Mucosa of descending colon (tissue), 3 donors: ENCODE results near the gene CACHD1. TPM values are rescaled to one million over a fixed set of nuclear protein-coding genes. Genes with fewer than 3 reads are reported as not detected.

ENCODE experiments used
- ATAC-seq: fragments of 200-7000 bp; cut with Tn5 transposase; one replicate; pipeline ENCODE4 v1.9.1; 2020; ENCODE audit warnings: mild to moderate bottlenecking, moderate library complexity
- DNase-seq, 3 donors: peaks; one replicate each; pipeline ENCODE4 v3.0.0-alpha.2; 2020
- H3K36me3 ChIP-seq: fragments of 200-600 bp; one replicate; pipeline ENCODE4 v1.8.0; 2021; ENCODE audit warnings: low read depth, mild to moderate bottlenecking
- H3K4me1 ChIP-seq: fragments of 200-600 bp; one replicate; pipeline ENCODE4 v1.8.0; 2021; ENCODE audit warnings: low read depth, mild to moderate bottlenecking
- H3K4me3 ChIP-seq: fragments of 200-600 bp; one replicate; pipeline ENCODE4 v1.8.0; 2021; ENCODE audit warnings: mild to moderate bottlenecking
- H3K9me3 ChIP-seq: fragments of 200-600 bp; one replicate; pipeline ENCODE4 v1.8.0; 2021; ENCODE audit warnings: mild to moderate bottlenecking
- intact Hi-C, 2 donors: fragments of 100-400 bp; cut with DNase I in 1 of 2; cut with micrococcal nuclease in 1 of 2; formaldehyde crosslinking; loops; one replicate each; pipeline versions ENCODE4 v1.11.0 to v1.11.1; 2022; cut with DNase I, micrococcal nuclease
- total RNA-seq, 3 donors: library from RNA; stranded (reverse); fragmentation: NEBNext Ultra II Directional in 2 of 3; extraction: Animal tissue kit (Norgen Biotek cat#: 25700) in 2 of 3; gene quantifications; one replicate each; pipeline versions ENCODE4 v1.2.1 to v1.2.4, GENCODE V29; 2021 to 2023
- TF ChIP-seq, protein P1 (sequence below): fragments of 200-600 bp; IDR thresholded peaks from one replicate; pipeline ENCODE4 v1.8.0; 2022; ENCODE audit warnings: antibody characterized with exemption, mild to moderate bottlenecking
- donor health status: DM: no; HTN: no; CAD: no; lungs with moderate emphysema.
- donor health status: DM: no; HTN: no; CAD: no.
- donor health status: DM: no; HTN: yes; CAD: no.

The CACHD1 gene
- total RNA-seq, 3 donors from 2014 or later = 1.3 to 3.7 (median 2.7) TPM

DNA sequence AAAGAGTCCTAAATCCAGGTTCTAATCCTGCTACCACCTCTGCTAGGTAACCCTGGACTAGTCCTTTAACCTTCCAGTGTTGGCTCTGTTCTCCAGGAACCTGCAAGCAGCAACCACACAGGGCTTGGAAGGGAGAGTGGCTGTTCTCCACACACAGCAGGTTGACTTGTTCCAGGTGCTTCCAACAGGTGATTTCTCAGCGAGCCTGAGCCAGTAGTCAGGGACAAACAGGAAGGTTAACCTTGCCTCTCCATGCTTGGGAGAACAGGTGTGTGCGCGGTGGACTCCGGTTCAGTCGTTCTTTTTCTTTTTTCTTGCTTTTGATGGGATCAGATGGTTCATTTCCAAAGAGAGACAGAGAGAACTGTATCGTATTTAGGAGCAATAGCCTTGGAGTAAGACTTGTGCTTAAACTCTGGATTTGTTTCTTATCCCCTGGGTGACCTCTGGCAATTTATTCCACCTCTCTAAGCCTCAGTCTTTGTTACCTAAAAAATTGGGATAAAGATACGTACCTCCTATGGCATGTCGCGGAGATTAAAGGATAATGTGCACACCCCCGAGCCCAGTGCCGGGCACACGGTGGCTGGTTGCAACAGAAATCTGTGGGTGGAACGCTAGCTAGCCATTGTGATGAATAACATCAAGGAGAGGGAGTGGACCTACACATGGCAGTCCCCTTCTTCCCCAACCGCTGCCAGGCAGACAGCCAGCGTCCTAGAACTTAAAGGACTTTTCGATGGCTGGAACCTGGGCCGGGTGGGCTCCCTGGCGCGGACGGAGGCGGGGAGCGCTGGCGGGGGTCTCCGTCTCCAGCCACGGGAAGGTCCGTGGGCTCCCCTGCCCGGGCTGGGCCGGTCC is 583 bp upstream of the CACHD1 start:
- Histone ChIP-seq H3K4me1 (peaks cover 15% of the 10 kb centered on the region), H3K4me3 (peak overlapping the region; percentile 24), H3K9me3 (no peaks in the 10 kb centered on the region), H3K36me3 (no peaks in the 10 kb centered on the region)
- intact Hi-C loops = no loop called here
- DNase-seq (peak in 1 of 3 donors; percentile 8), ATAC-seq (peak; percentile 41)
- TF ChIP-seq, protein P1, sequence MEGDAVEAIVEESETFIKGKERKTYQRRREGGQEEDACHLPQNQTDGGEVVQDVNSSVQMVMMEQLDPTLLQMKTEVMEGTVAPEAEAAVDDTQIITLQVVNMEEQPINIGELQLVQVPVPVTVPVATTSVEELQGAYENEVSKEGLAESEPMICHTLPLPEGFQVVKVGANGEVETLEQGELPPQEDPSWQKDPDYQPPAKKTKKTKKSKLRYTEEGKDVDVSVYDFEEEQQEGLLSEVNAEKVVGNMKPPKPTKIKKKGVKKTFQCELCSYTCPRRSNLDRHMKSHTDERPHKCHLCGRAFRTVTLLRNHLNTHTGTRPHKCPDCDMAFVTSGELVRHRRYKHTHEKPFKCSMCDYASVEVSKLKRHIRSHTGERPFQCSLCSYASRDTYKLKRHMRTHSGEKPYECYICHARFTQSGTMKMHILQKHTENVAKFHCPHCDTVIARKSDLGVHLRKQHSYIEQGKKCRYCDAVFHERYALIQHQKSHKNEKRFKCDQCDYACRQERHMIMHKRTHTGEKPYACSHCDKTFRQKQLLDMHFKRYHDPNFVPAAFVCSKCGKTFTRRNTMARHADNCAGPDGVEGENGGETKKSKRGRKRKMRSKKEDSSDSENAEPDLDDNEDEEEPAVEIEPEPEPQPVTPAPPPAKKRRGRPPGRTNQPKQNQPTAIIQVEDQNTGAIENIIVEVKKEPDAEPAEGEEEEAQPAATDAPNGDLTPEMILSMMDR = no peak

DNA sequence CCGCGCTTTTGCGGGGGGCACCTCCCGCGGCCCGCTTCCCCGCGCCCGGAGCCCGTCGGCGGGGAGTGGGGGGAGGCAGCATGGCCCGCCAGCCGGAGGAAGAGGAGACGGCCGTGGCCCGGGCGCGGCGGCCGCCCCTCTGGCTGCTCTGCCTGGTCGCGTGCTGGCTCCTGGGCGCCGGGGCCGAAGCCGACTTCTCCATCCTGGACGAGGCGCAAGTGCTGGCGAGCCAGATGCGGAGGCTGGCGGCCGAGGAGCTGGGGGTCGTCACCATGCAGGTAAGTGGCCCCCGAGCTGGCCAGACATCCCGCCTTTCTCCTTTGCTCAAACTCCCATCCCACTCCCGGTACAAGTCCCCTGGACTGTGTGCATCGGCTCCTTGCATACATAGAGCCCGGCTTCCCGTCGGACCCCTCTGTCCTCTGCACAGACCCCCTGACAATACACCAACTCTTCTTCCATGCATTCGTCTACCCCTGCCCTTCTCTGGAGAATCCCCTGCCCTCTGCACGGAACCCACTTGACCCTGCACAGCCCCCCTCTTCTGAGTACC is 812 bp downstream of the CACHD1 start:
- no peaks in the 10 kb centered on the region for H3K9me3 ChIP-seq
- DNase-seq = peak; percentile 8 to 53 (median 40)
- TF ChIP-seq, protein P1 = no peak
- H3K36me3 ChIP-seq = no peaks in the 10 kb centered on the region
- intact Hi-C loops = loop anchor here in 1 of 2 donors (10.0 kb wide), 1 partner anchor 194 kb away; no protein-coding TSS in a partner anchor
- peaks cover 15% of the 10 kb centered on the region for H3K4me1 ChIP-seq
- H3K4me3 ChIP-seq = peak overlapping the region; percentile 24
- peak; percentile 35 for ATAC-seq

DNA sequence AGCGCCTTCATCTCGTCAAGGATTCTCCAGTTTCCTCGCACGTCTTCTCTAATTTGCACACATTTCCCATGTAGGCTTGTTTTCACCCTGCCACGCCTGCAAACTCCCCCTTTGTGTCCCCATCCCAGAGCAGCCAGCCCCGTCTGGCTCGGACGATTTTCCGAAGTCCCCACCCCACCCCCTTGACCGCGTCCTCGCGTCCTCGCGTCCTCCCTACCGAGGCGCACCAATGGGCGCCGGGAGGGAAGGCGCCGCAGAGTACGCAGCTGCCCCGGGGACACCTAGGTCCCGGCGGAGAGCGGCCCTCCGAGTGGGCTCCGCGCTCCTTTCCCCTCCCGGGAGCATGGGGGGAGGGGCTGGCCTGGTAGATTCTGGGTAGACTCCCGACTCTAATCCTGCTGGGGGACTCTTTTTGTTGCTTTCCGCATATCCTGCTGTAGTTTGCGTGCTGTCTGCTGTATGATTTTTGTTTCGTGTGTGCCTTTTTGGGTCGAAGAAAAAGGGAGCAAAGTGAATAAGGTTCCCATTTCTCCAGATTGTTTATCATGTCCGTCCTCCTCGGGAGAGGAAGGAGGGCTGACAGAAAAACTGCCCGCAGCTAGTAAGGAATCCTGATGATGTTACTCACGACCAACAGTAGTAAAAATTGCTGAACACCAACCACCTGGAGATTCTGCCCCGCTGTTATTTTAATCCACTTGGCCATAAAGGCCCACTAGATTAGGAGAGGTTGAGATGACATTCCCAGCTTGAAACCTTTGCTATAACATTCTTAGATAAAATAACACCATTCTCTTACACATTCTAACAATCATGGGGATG is 1.5 kb downstream of the CACHD1 start:
- H3K4me1 ChIP-seq = peaks cover 15% of the 10 kb centered on the region
- DNase-seq (peak; percentile 17 to 57 (median 51)), ATAC-seq (peak; percentile 36)
- no peaks in the 10 kb centered on the region for H3K9me3 ChIP-seq
- TF ChIP-seq, protein P1 = no peak
- intact Hi-C loops = loop anchor here in 1 of 2 donors (10.0 kb wide), 1 partner anchor 193 kb away; no protein-coding TSS in a partner anchor
- H3K36me3 ChIP-seq = no peaks in the 10 kb centered on the region
- H3K4me3 ChIP-seq = peak overlapping the region; percentile 24

DNA sequence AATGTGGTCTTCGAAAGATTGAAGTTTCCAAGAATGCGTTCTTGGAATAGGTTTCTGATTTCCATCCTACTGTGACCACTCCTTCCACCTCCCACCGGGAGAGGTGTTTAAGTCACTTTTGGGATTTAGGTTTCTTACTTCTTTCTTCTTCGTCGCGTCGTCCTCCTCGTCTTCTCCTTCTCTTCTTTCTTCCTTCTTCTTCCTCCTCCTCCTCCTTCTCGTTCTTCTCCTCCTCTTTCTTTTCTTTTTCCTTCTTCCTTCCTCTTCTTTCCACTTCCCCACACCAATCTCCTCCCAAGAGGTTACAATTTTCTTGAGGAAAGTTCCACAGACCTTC is 2.1 kb downstream of the CACHD1 start:
- Histone ChIP-seq H3K36me3 (no peaks in the 10 kb centered on the region), H3K4me3 (no peak overlapping the region), H3K4me1 (peaks cover 15% of the 10 kb centered on the region), H3K9me3 (no peaks in the 10 kb centered on the region)
- ATAC-seq (no peak), DNase-seq (no peak)
- TF ChIP-seq, protein P1 = no peak
- intact Hi-C loops = loop anchor here in 1 of 2 donors (10.0 kb wide), 1 partner anchor 193 kb away; no protein-coding TSS in a partner anchor

DNA sequence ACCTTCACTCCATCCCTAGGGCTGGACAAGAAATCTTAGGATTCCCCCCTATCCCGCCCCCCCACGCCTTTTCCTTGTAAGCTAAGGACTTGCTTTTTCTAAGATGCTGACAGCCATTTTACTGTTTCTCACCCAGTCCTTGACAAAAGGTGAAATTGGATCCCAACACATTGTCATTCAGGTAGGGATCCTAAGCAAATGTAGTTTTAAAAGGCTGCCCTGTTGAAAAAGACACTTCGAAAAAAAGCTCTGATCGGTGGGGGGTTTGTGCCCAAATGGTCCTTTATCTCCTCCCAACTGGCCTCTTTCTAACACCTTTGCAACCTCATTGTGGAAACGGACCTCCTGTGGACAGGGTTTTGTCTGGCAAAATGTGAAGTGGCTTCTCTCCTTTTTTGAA is 2.9 kb downstream of the CACHD1 start:
- TF ChIP-seq, protein P1 = no peak
- H3K4me3 ChIP-seq = no peak overlapping the region
- ATAC-seq (no peak), DNase-seq (no peak)
- no peaks in the 10 kb centered on the region for H3K9me3 ChIP-seq
- no peaks in the 10 kb centered on the region for H3K36me3 ChIP-seq
- intact Hi-C loops = loop anchor here in 1 of 2 donors (10.0 kb wide), 1 partner anchor 192 kb away; no protein-coding TSS in a partner anchor
- H3K4me1 ChIP-seq = peaks cover 15% of the 10 kb centered on the region
